Caco-2 (cell line): ENCODE results near the gene NXN. TPM values are rescaled to one million over a fixed set of nuclear protein-coding genes. Genes with fewer than 3 reads are reported as not detected.

Source experiments
- BruUV-seq: library from RNA; stranded (reverse); fragments of 400-500 nt; replicated peaks from 2 replicates; lab custom pipeline; 2021; lab: Mats Ljungman, UMichigan
- CTCF ChIA-PET: fragments of 300-600 bp; sonication (Branson Sonifier 250); formaldehyde crosslinking; loops from one replicate; lab custom pipeline; 2022; ENCODE audit warnings: antibody characterized with exemption; lab: Charles Lee
- POLR2A ChIA-PET: fragments of 300-600 bp; sonication (Branson Sonifier 250); formaldehyde crosslinking; loops from one replicate; lab custom pipeline; 2022; ENCODE audit warnings: antibody characterized with exemption; lab: Charles Lee
- DNase-seq, 2 experiments: peaks; one replicate each; pipeline versions ENCODE4 v3.0.0 to v3.0.0-alpha.2; 2020 to 2022
- H3K27me3 ChIP-seq: replicated peaks from 2 replicates; pipeline ENCODE4 v1.6.0; 2011; ENCODE audit warnings: low read length; ENCODE audit not compliant: control insufficient read depth, insufficient read depth
- H3K36me3 ChIP-seq: 2 replicates; pipeline ENCODE4 v1.5.1; 2011; ENCODE audit warnings: low read length; ENCODE audit not compliant: control insufficient read depth, insufficient read depth
- H3K4me1 ChIP-seq: fragments of 250-450 bp; sonication (Bioruptor Pico); 2 replicates; pipeline ENCODE4 v1.5.1; 2020; ENCODE audit warnings: mild to moderate bottlenecking
- H3K4me3 ChIP-seq: 2 replicates; pipeline ENCODE4 v1.5.1; 2011; ENCODE audit warnings: low read depth, mild to moderate bottlenecking, control low read depth, low read length
- H3K9me3 ChIP-seq: fragments of 250-450 bp; sonication (Bioruptor Pico); 2 replicates; pipeline ENCODE4 v1.5.1; 2020; ENCODE audit warnings: mild to moderate bottlenecking, moderate library complexity
- H3K27ac Mint-ChIP-seq: one replicate; pipeline ENCODE4 v1.8.0; 2022; ENCODE audit warnings: mixed read lengths; ENCODE audit not compliant: unreplicated experiment
- H3K27me3 Mint-ChIP-seq: one replicate; pipeline ENCODE4 v1.8.0; 2022; ENCODE audit warnings: mixed read lengths; ENCODE audit not compliant: insufficient read depth, unreplicated experiment
- H3K36me3 Mint-ChIP-seq: one replicate; pipeline ENCODE4 v1.8.0; 2022; ENCODE audit warnings: mild to moderate bottlenecking, mixed read lengths; ENCODE audit not compliant: insufficient read depth, unreplicated experiment
- H3K4me1 Mint-ChIP-seq: one replicate; pipeline ENCODE4 v1.8.0; 2022; ENCODE audit warnings: low read depth, mixed read lengths; ENCODE audit not compliant: unreplicated experiment
- H3K4me3 Mint-ChIP-seq: one replicate; pipeline ENCODE4 v1.8.0; 2022; ENCODE audit warnings: mild to moderate bottlenecking, moderate library complexity, mixed read lengths; ENCODE audit not compliant: unreplicated experiment
- H3K9me3 Mint-ChIP-seq: one replicate; pipeline ENCODE4 v1.8.0; 2022; ENCODE audit warnings: mixed read lengths; ENCODE audit not compliant: unreplicated experiment
- CTCF ChIP-seq, 2 experiments: fragments of 200-600 bp in 1 of 2; IDR thresholded peaks; 1 replicate in 1 of 2; 2 replicates in 1 of 2; pipeline versions ENCODE4 v1.5.1 to v1.8.0; 2011 to 2022; ENCODE audit warnings: antibody characterized with exemption in 1 of 2, control low read depth in 1 of 2, inconsistent platforms in 1 of 2, low read depth in 1 of 2, low read length in 1 of 2, mild to moderate bottlenecking in 1 of 2, moderate library complexity in 1 of 2; ENCODE audit not compliant: insufficient read depth in 1 of 2, severe bottlenecking in 1 of 2, unreplicated experiment in 1 of 2
- intact Hi-C: fragments of 100-400 bp; cut with micrococcal nuclease; formaldehyde crosslinking; loops from one replicate; pipeline ENCODE4 v1.10.0; 2022; ENCODE audit not compliant: unreplicated experiment
- total RNA-seq: library from RNA; stranded (reverse); gene quantifications from 2 replicates; pipeline ENCODE4 v1.2.3, GENCODE V29; 2022

Gene NXN
- total RNA-seq, 1 experiment from 2014 or later: 76.7 TPM

GRCh38 chr17:962166-962565, 17.4 kb downstream of the NXN start:
- intact Hi-C loops: no loop called here
- Histone ChIP-seq H3K4me3 (no peak overlapping the region), H3K9me3 (no peaks in the 10 kb centered on the region), H3K36me3 (no peaks in the 10 kb centered on the region), H3K27me3 (no peaks in the 10 kb centered on the region), H3K4me1 (peaks cover 48% of the 10 kb centered on the region)
- Mint-ChIP-seq H3K27ac (peak overlapping the region; percentile 80), H3K27me3 (no peaks in the 10 kb centered on the region), H3K4me1 (peaks cover 30% of the 10 kb centered on the region), H3K9me3 (no peaks in the 10 kb centered on the region), H3K4me3 (no peak overlapping the region), H3K36me3 (peaks cover 53% of the 10 kb centered on the region)
- CTCF ChIA-PET: interaction anchor here (0.6 kb wide), 1 partner anchor 11 kb away, joined by 5 read pairs; no protein-coding TSS in a partner anchor
- DNase-seq: no peak
- POLR2A ChIA-PET: no interaction called here
- BruUV-seq: no TSS peak
- no peak for TF ChIP-seq CTCF (IDR thresholded peaks at IDR 0.05; ENCODE audit: insufficient read depth in 1 of 2, low read depth in 1 of 2, low read length in 1 of 2, severe bottlenecking in 1 of 2, unreplicated experiment in 1 of 2)

GRCh38 chr17:958712-959451, 20.7 kb downstream of the NXN start:
- no TSS peak for BruUV-seq
- peak overlapping the region; percentile 25 for H3K27ac Mint-ChIP-seq
- H3K9me3 Mint-ChIP-seq: no peaks in the 10 kb centered on the region
- CTCF ChIA-PET: no interaction called here
- H3K27me3 Mint-ChIP-seq: no peaks in the 10 kb centered on the region
- Histone ChIP-seq H3K36me3 (no peaks in the 10 kb centered on the region), H3K4me1 (peaks cover 48% of the 10 kb centered on the region), H3K27me3 (no peaks in the 10 kb centered on the region), H3K9me3 (no peaks in the 10 kb centered on the region), H3K4me3 (no peak overlapping the region)
- H3K4me3 Mint-ChIP-seq: no peak overlapping the region
- H3K4me1 Mint-ChIP-seq: peaks cover 24% of the 10 kb centered on the region
- DNase-seq: no peak
- H3K36me3 Mint-ChIP-seq: peaks cover 65% of the 10 kb centered on the region
- POLR2A ChIA-PET: no interaction called here
- intact Hi-C loops: no loop called here
- no peak for TF ChIP-seq CTCF (IDR thresholded peaks at IDR 0.05; ENCODE audit: insufficient read depth in 1 of 2, low read depth in 1 of 2, low read length in 1 of 2, severe bottlenecking in 1 of 2, unreplicated experiment in 1 of 2)

GRCh38 chr17:957856-958421, 21.6 kb downstream of the NXN start:
- H3K27me3 ChIP-seq: no peaks in the 10 kb centered on the region
- BruUV-seq: no TSS peak
- H3K36me3 ChIP-seq: no peaks in the 10 kb centered on the region; the same call in 1 of the 2 replicates
- no peak for DNase-seq
- peaks cover 25% of the 10 kb centered on the region for H3K4me1 Mint-ChIP-seq
- peaks cover 54% of the 10 kb centered on the region for H3K4me1 ChIP-seq
- H3K4me3 ChIP-seq: no peak overlapping the region
- POLR2A ChIA-PET: no interaction called here
- H3K36me3 Mint-ChIP-seq: peaks cover 69% of the 10 kb centered on the region
- no peak overlapping the region for H3K4me3 Mint-ChIP-seq
- TF ChIP-seq CTCF (IDR thresholded peaks at IDR 0.05; ENCODE audit: insufficient read depth in 1 of 2, low read depth in 1 of 2, low read length in 1 of 2, severe bottlenecking in 1 of 2, unreplicated experiment in 1 of 2): no peak
- intact Hi-C loops: no loop called here
- no peaks in the 10 kb centered on the region for H3K27me3 Mint-ChIP-seq
- CTCF ChIA-PET: no interaction called here
- H3K9me3 ChIP-seq: no peaks in the 10 kb centered on the region
- H3K27ac Mint-ChIP-seq: peak overlapping the region; percentile 50
- H3K9me3 Mint-ChIP-seq: no peaks in the 10 kb centered on the region
